D721Med (cell line): ENCODE results near the gene SLFNL1.

Source experiments
- DNase-seq: peaks from one replicate; pipeline ENCODE4 v3.0.0; 2011; ENCODE audit warnings: low spot score; ENCODE audit not compliant: insufficient read length
- FAIRE-seq: peaks from 2 replicates; lab custom pipeline; 2011; peaks lifted over from hg19 to GRCh38; lab: Jason Lieb, UNC
- CTCF ChIP-seq: IDR thresholded peaks from 2 replicates; pipeline ENCODE4 v1.5.1; 2012; ENCODE audit warnings: mild to moderate bottlenecking, control low read depth; ENCODE audit not compliant: insufficient read depth; ENCODE audit errors: missing control alignments

Gene SLFNL1

GRCh38 chr1:41013796-41014195 is 7.7 kb downstream of the SLFNL1 start:
- DNase-seq, result no peak
- FAIRE-seq, result no peak
- TF ChIP-seq CTCF, result no peak

- FAIRE-seq (no peak), DNase-seq (no peak)
- TF ChIP-seq CTCF, result no peak
Observed at GRCh38 chr1:41013024-41013423, 8.5 kb downstream of the SLFNL1 start.

GRCh38 chr1:41010345-41010744 is 11.2 kb downstream of the SLFNL1 start:
- DNase-seq (no peak), FAIRE-seq (no peak)
- no peak for TF ChIP-seq CTCF

- TF ChIP-seq CTCF, result no peak
- FAIRE-seq (no peak), DNase-seq (no peak)
Observed at GRCh38 chr1:41009466-41009865, 12.1 kb downstream of the SLFNL1 start.

GRCh38 chr1:41006942-41007865 is 14.3 kb downstream of the SLFNL1 start:
- FAIRE-seq (no peak), DNase-seq (no peak)
- TF ChIP-seq CTCF, result no peak

- no peak for DNase-seq
- TF ChIP-seq CTCF, result no peak
- FAIRE-seq, result no peak
Observed at GRCh38 chr1:41005876-41006275, 15.6 kb downstream of the SLFNL1 start.

GRCh38 chr1:41003640-41004220 is 17.8 kb downstream of the SLFNL1 start:
- FAIRE-seq (no peak), DNase-seq (no peak)
- TF ChIP-seq CTCF, result peak; percentile 63
